SU-DHL-6 (cell line): ENCODE measurements around the gene ASTN2.

Source experiments
- CTCF ChIP-seq: fragments of 200-600 bp; sonication (generic); IDR thresholded peaks from one replicate; pipeline ENCODE4 v1.5.1; 2017; ENCODE audit warnings: antibody characterized with exemption, mild to moderate bottlenecking, low read length, moderate library complexity; ENCODE audit not compliant: insufficient read depth, poor library complexity, severe bottlenecking
- EZH2phosphoT487 ChIP-seq: fragments of 200-600 bp; sonication (generic), shearing (Covaris generic); conservative IDR thresholded peaks from 2 replicates; pipeline ENCODE4 v1.6.1; 2018; ENCODE audit warnings: mild to moderate bottlenecking, antibody characterized with exemption, low read length, moderate library complexity, mixed read lengths

GRCh38 chr9:117239428-117239827, 175.4 kb downstream of the ASTN2 start:
- TF ChIP-seq CTCF (no peak), EZH2phosphoT487 (no peak)
